ACC112 (cell line): Measurements from ENCODE around the gene EIF5A2.
A peak's percentile ranks its signal among the peaks of the same experiment; 100 is the strongest.
"Not testable (repeated sequence)": the region's sequence is repeated elsewhere in the genome, so short reads cannot be mapped to it uniquely, and the experiment has no call there.

Experiments used
- H2AFZ ChIP-seq: fragments of 200-600 bp; sonication (generic); one replicate; pipeline ENCODE4 v1.6.0; 2017; ENCODE audit warnings: antibody characterized with exemption, low read length; ENCODE audit not compliant: unreplicated experiment
- H3K27ac ChIP-seq: fragments of 200-600 bp; sonication (generic); 2 replicates; pipeline ENCODE4 v1.5.1; 2014; ENCODE audit warnings: low read depth, mild to moderate bottlenecking, antibody characterized with exemption, low read length, moderate library complexity
- H3K27me3 ChIP-seq: fragments of 200-600 bp; sonication (generic); 2 replicates; pipeline ENCODE4 v1.6.1; 2014; ENCODE audit warnings: mild to moderate bottlenecking, antibody characterized with exemption, low read length, moderate library complexity, mixed read lengths; ENCODE audit not compliant: insufficient read depth
- H3K36me3 ChIP-seq: fragments of 200-600 bp; sonication (generic); 2 replicates; pipeline ENCODE4 v1.6.1; 2016; ENCODE audit warnings: mild to moderate bottlenecking, antibody characterized with exemption, low read length, moderate library complexity, mixed read lengths; ENCODE audit not compliant: insufficient read depth
- H3K4me1 ChIP-seq: fragments of 200-600 bp; sonication (generic); one replicate; pipeline ENCODE4 v1.6.1; 2016; ENCODE audit warnings: low read length, mixed read lengths; ENCODE audit not compliant: insufficient read depth, unreplicated experiment, control insufficient read depth
- H3K4me3 ChIP-seq: fragments of 200-600 bp; sonication (generic); 2 replicates; pipeline ENCODE4 v1.5.1; 2014; ENCODE audit warnings: mild to moderate bottlenecking, low read depth, low read length
- H3K79me2 ChIP-seq: fragments of 200-600 bp; sonication (generic); one replicate; pipeline ENCODE4 v1.6.0; 2016; ENCODE audit warnings: low read length; ENCODE audit not compliant: control insufficient read depth, unreplicated experiment, insufficient read depth

EIF5A2 gene

GRCh38 chr3:170908235-170909116, at the start of gene EIF5A2:
Gene EIF5A2 (minus strand): TSS chr3:170908637. CDS start chr3:170907806, 831 bp downstream.
- Histone ChIP-seq H3K79me2 (peaks cover 30% of the 10 kb centered on the region), H3K4me3 (peak within 1 kb of the TSS; percentile 91), H3K4me1 (peaks cover 33% of the 10 kb centered on the region), H3K27ac (peak within 1 kb of the TSS; percentile 88), H3K36me3 (peaks cover 8% of the 10 kb centered on the region), H2AFZ (peak within 1 kb of the TSS; percentile 87), H3K27me3 (no peaks in the 10 kb centered on the region)

GRCh38 chr3:170956647-170957046, 48.2 kb upstream of the EIF5A2 start:
- H2AFZ ChIP-seq: no peak overlapping the region
- H3K4me3 ChIP-seq: no peak overlapping the region
- H3K4me1 ChIP-seq: peaks cover under 1% of the 10 kb centered on the region
- no peak overlapping the region for H3K27ac ChIP-seq
- 0 out of 2 replicates have a peak, but pooled peaks cover 4% of the 10 kb centered on the region for H3K27me3 ChIP-seq
- H3K36me3 ChIP-seq: no peaks in the 10 kb centered on the region
- no peaks in the 10 kb centered on the region for H3K79me2 ChIP-seq

- Histone ChIP-seq H3K27ac (no peak overlapping the region), H2AFZ (no peak overlapping the region), H3K4me3 (no peak overlapping the region), H3K36me3 (no peaks in the 10 kb centered on the region), H3K79me2 (no peaks in the 10 kb centered on the region), H3K27me3 (0 out of 2 replicates have a peak, but pooled peaks cover 4% of the 10 kb centered on the region), H3K4me1 (no peaks in the 10 kb centered on the region)
Observed at GRCh38 chr3:170953736-170954135, 45.3 kb upstream of the EIF5A2 start.

GRCh38 chr3:170953229-170953628, 44.8 kb upstream of the EIF5A2 start:
- Histone ChIP-seq H3K27ac (no peak overlapping the region), H3K79me2 (no peaks in the 10 kb centered on the region), H3K36me3 (no peaks in the 10 kb centered on the region), H3K27me3 (0 out of 2 replicates have a peak, but pooled peaks cover 4% of the 10 kb centered on the region), H3K4me3 (no peak overlapping the region), H2AFZ (no peak overlapping the region), H3K4me1 (no peaks in the 10 kb centered on the region)

GRCh38 chr3:170949211-170949610, 40.8 kb upstream of the EIF5A2 start:
- Histone ChIP-seq H3K4me1 (no peaks in the 10 kb centered on the region), H3K4me3 (no peak overlapping the region), H3K27me3 (0 out of 2 replicates have a peak, but pooled peaks cover 4% of the 10 kb centered on the region), H3K79me2 (no peaks in the 10 kb centered on the region), H3K27ac (no peak overlapping the region), H3K36me3 (no peaks in the 10 kb centered on the region), H2AFZ (no peak overlapping the region)

- Histone ChIP-seq H3K27ac (no peak overlapping the region), H3K4me3 (no peak overlapping the region), H2AFZ (no peak overlapping the region), H3K4me1 (no peaks in the 10 kb centered on the region), H3K36me3 (no peaks in the 10 kb centered on the region), H3K79me2 (no peaks in the 10 kb centered on the region), H3K27me3 (0 out of 2 replicates have a peak, but pooled peaks cover 4% of the 10 kb centered on the region)
Observed at GRCh38 chr3:170947018-170947769, 38.8 kb upstream of the EIF5A2 start.

GRCh38 chr3:170942011-170942410, 33.6 kb upstream of the EIF5A2 start:
- no peaks in the 10 kb centered on the region for H3K79me2 ChIP-seq
- H3K4me1 ChIP-seq: no peaks in the 10 kb centered on the region
- no peak overlapping the region for H3K4me3 ChIP-seq
- H3K27me3 ChIP-seq: 0 out of 2 replicates have a peak, but pooled peaks cover 4% of the 10 kb centered on the region
- no peak overlapping the region for H2AFZ ChIP-seq
- H3K27ac ChIP-seq: no peak overlapping the region
- H3K36me3 ChIP-seq: no peaks in the 10 kb centered on the region

GRCh38 chr3:170941551-170941950, 33.1 kb upstream of the EIF5A2 start:
- H3K27me3 ChIP-seq: 0 out of 2 replicates have a peak, but pooled peaks cover 6% of the 10 kb centered on the region

GRCh38 chr3:170933039-170933438, 24.6 kb upstream of the EIF5A2 start:
- H3K79me2 ChIP-seq, H3K27ac ChIP-seq, H3K4me3 ChIP-seq, H3K4me1 ChIP-seq, H3K36me3 ChIP-seq, H2AFZ ChIP-seq: not testable (repeated sequence)
- H3K27me3 ChIP-seq: peaks cover 23% of the 10 kb centered on the region

More at GRCh38 chr3:170941551-170941950, 33.1 kb upstream of the EIF5A2 start:
- Histone ChIP-seq H3K4me3 (no peak overlapping the region), H3K36me3 (no peaks in the 10 kb centered on the region), H3K79me2 (no peaks in the 10 kb centered on the region), H3K27ac (no peak overlapping the region), H3K4me1 (no peaks in the 10 kb centered on the region), H2AFZ (no peak overlapping the region)

- not testable (repeated sequence) for H3K79me2 ChIP-seq, H3K27ac ChIP-seq, H2AFZ ChIP-seq, H3K36me3 ChIP-seq, H3K4me1 ChIP-seq, H3K4me3 ChIP-seq
- peaks cover 14% of the 10 kb centered on the region; the same call in 1 of the 2 replicates for H3K27me3 ChIP-seq
Observed at GRCh38 chr3:170923553-170923952, 15.1 kb upstream of the EIF5A2 start.
